NCI-H748 treated with DMSO at 0.1 percent for 48 hours (cell line): ENCODE measurements around the gene IRF4.
"Not testable (repeated sequence)": the region's sequence is repeated elsewhere in the genome, so short reads cannot be mapped to it uniquely, and the experiment has no call there.

Source experiments
- DNase-seq: peaks from one replicate; lab custom pipeline; 2025; lab: John Stamatoyannopoulos, UW

Gene IRF4

GRCh38 chr6:422433-423054 lies 31.0 kb downstream of the IRF4 start:
- no peak for DNase-seq

GRCh38 chr6:423055-423798 lies 31.7 kb downstream of the IRF4 start:
- DNase-seq, result no peak

GRCh38 chr6:423799-424345 lies 32.3 kb downstream of the IRF4 start:
- DNase-seq, result no peak

GRCh38 chr6:424741-425417 lies 33.3 kb downstream of the IRF4 start:
- no peak for DNase-seq

GRCh38 chr6:425418-425788 lies 33.9 kb downstream of the IRF4 start:
- DNase-seq, result not testable (repeated sequence)

- DNase-seq, result not testable (repeated sequence)
These were observed 34.7 kb downstream of the IRF4 start for GRCh38 chr6:426198-426738.

- no peak for DNase-seq
These were observed 36.6 kb downstream of the IRF4 start for GRCh38 chr6:428047-428603.

- no peak for DNase-seq
These were observed 38.1 kb downstream of the IRF4 start for GRCh38 chr6:429515-430121.

- DNase-seq, result no peak
These were observed 40.0 kb downstream of the IRF4 start for GRCh38 chr6:431504-431903.

GRCh38 chr6:431986-432385 lies 40.4 kb downstream of the IRF4 start:
- no peak for DNase-seq

- DNase-seq, result no peak
These were observed 42.6 kb downstream of the IRF4 start for GRCh38 chr6:434051-434705.

GRCh38 chr6:435441-436307 lies 44.1 kb downstream of the IRF4 start:
- DNase-seq, result no peak

- DNase-seq, result no peak
These were observed 44.9 kb downstream of the IRF4 start for GRCh38 chr6:436308-437036.

- DNase-seq, result no peak
These were observed 45.5 kb downstream of the IRF4 start for GRCh38 chr6:437037-437392.

GRCh38 chr6:438634-439170 lies 47.1 kb downstream of the IRF4 start:
- DNase-seq, result no peak

GRCh38 chr6:439641-440167 lies 48.2 kb downstream of the IRF4 start:
- no peak for DNase-seq

- DNase-seq, result no peak
These were observed 49.8 kb downstream of the IRF4 start for GRCh38 chr6:441126-441920.

GRCh38 chr6:443621-444159 lies 52.1 kb downstream of the IRF4 start:
- no peak for DNase-seq
